Epithelial cell of esophagus (primary cell): ENCODE data around the gene MED13L.
A peak's percentile ranks its signal among the peaks of the same experiment; 100 is the strongest.

Source experiments
- DNase-seq: peaks from one replicate; pipeline ENCODE4 v3.0.0; 2010; ENCODE audit warnings: low read depth
- H3K4me3 ChIP-seq: 2 replicates; pipeline ENCODE4 v1.5.1; 2011; ENCODE audit warnings: mild to moderate bottlenecking, low read length, control low read depth
- CTCF ChIP-seq: IDR thresholded peaks from 2 replicates; pipeline ENCODE4 v1.5.1; 2011; ENCODE audit warnings: low read depth, mild to moderate bottlenecking, low read length, control low read depth, inconsistent platforms; ENCODE audit not compliant: insufficient read depth; ENCODE audit errors: missing control alignments

Gene MED13L

GRCh38 chr12:115960868-115961802 is 316.4 kb downstream of the MED13L start:
- no peak for DNase-seq
- no peak for TF ChIP-seq CTCF
- no peak overlapping the region for H3K4me3 ChIP-seq

- DNase-seq: no peak
- no peak for TF ChIP-seq CTCF
- H3K4me3 ChIP-seq: no peak overlapping the region
These were observed 319.7 kb downstream of the MED13L start for GRCh38 chr12:115957686-115958290.

GRCh38 chr12:115956659-115957058 is 320.8 kb downstream of the MED13L start:
- TF ChIP-seq CTCF: no peak
- peak; percentile 45 for DNase-seq
- H3K4me3 ChIP-seq: no peak overlapping the region

- no peak for DNase-seq
- no peak overlapping the region for H3K4me3 ChIP-seq
- no peak for TF ChIP-seq CTCF
These were observed 321.3 kb downstream of the MED13L start for GRCh38 chr12:115956236-115956635.

GRCh38 chr12:115953450-115953849 is 324.0 kb downstream of the MED13L start:
- H3K4me3 ChIP-seq: no peak overlapping the region
- DNase-seq: no peak
- no peak for TF ChIP-seq CTCF

GRCh38 chr12:115953031-115953430 is 324.5 kb downstream of the MED13L start:
- no peak overlapping the region for H3K4me3 ChIP-seq
- TF ChIP-seq CTCF: no peak
- no peak for DNase-seq
